Esophagus muscularis mucosa (tissue), 4 donors: Measurements from ENCODE around the gene DYNLT2.

ENCODE experiments used
- EP300 ChIP-seq: sonication (generic); formaldehyde crosslinking; IDR thresholded peaks from one replicate; pipeline ENCODE4 v1.6.1; 2017; ENCODE audit warnings: antibody characterized with exemption
- POLR2AphosphoS5 ChIP-seq, 2 donors: sonication (generic); formaldehyde crosslinking; IDR thresholded peaks; one replicate each; pipeline ENCODE4 v1.6.1; 2017; ENCODE audit warnings: antibody characterized with exemption in 2 of 2
- TF ChIP-seq, protein P1 (sequence below), 3 experiments: fragments of 200-600 bp in 2 of 3; fragments of 450-650 bp in 1 of 3; sonication (generic) in 2 of 3; IDR thresholded peaks; one replicate each; pipeline ENCODE4 v1.5.1; 2017 to 2019; ENCODE audit warnings: antibody characterized with exemption in 3 of 3, mild to moderate bottlenecking in 2 of 3, moderate library complexity in 1 of 3

DNA sequence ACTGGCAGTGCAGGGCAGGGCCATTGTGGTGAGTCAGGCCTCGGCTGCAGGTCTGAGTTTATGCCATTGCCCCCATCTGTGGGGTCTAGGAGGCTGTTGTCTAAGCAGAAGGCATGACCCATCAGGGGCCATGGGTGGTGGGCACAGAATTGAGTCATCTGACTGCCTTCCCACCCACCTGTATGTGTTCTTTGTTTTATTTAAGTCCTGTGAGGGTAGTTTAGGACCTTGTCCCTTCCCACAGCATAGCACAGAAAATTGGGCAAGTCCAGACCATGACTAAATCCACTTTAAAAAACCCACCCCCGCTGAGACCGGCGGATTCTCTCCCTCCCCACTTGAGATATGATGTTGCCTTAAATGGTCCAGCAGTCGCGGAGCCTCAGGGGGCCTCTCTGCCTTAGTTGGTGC is 40.4 kb upstream of the DYNLT2 start:
- TF ChIP-seq, protein P1, sequence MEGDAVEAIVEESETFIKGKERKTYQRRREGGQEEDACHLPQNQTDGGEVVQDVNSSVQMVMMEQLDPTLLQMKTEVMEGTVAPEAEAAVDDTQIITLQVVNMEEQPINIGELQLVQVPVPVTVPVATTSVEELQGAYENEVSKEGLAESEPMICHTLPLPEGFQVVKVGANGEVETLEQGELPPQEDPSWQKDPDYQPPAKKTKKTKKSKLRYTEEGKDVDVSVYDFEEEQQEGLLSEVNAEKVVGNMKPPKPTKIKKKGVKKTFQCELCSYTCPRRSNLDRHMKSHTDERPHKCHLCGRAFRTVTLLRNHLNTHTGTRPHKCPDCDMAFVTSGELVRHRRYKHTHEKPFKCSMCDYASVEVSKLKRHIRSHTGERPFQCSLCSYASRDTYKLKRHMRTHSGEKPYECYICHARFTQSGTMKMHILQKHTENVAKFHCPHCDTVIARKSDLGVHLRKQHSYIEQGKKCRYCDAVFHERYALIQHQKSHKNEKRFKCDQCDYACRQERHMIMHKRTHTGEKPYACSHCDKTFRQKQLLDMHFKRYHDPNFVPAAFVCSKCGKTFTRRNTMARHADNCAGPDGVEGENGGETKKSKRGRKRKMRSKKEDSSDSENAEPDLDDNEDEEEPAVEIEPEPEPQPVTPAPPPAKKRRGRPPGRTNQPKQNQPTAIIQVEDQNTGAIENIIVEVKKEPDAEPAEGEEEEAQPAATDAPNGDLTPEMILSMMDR (IDR thresholded peaks at IDR 0.05) = no peak
- TF ChIP-seq EP300 = no peak
- TF ChIP-seq POLR2AphosphoS5 (IDR thresholded peaks at IDR 0.05) = no peak
